Osteocyte (in vitro differentiated cells): ENCODE measurements around the gene TACC2. TPM values are rescaled to one million over a fixed set of nuclear protein-coding genes. Genes with fewer than 3 reads are reported as not detected.
"Not testable (repeated sequence)": the region's sequence is repeated elsewhere in the genome, so short reads cannot be mapped to it uniquely, and the experiment has no call there.

Source experiments
- DNase-seq: peaks from one replicate; pipeline ENCODE4 v3.0.0; 2021; ENCODE audit warnings: mixed read lengths; ENCODE audit not compliant: unreplicated experiment; ENCODE audit errors: extremely low spot score
- H3K27ac Mint-ChIP-seq: one replicate; pipeline ENCODE4 v1.8.0; 2021; ENCODE audit warnings: mild to moderate bottlenecking, mixed read lengths; ENCODE audit not compliant: unreplicated experiment
- H3K27me3 Mint-ChIP-seq: one replicate; pipeline ENCODE4 v1.8.0; 2021; ENCODE audit warnings: mixed read lengths; ENCODE audit not compliant: unreplicated experiment
- H3K36me3 Mint-ChIP-seq: one replicate; pipeline ENCODE4 v1.8.0; 2021; ENCODE audit warnings: mixed read lengths; ENCODE audit not compliant: unreplicated experiment
- H3K4me1 Mint-ChIP-seq: one replicate; pipeline ENCODE4 v1.8.0; 2021; ENCODE audit warnings: mixed read lengths; ENCODE audit not compliant: unreplicated experiment
- H3K4me3 Mint-ChIP-seq: one replicate; pipeline ENCODE4 v1.8.0; 2021; ENCODE audit warnings: mild to moderate bottlenecking, moderate library complexity, mixed read lengths; ENCODE audit not compliant: unreplicated experiment
- H3K9me3 Mint-ChIP-seq: one replicate; pipeline ENCODE4 v1.8.0; 2021; ENCODE audit warnings: mixed read lengths; ENCODE audit not compliant: unreplicated experiment
- total RNA-seq: library from RNA; stranded (reverse); gene quantifications from 2 replicates; pipeline ENCODE4 v1.2.1, GENCODE V29; 2021
- TF ChIP-seq, protein P1 (sequence below): fragments of 200-600 bp; sonication (generic); IDR thresholded peaks from 2 replicates; pipeline ENCODE4 v1.5.0; 2021; ENCODE audit warnings: antibody characterized with exemption, mild to moderate bottlenecking, moderate library complexity

The TACC2 gene
- total RNA-seq, 1 donor from 2014 or later, result 64.2 TPM

DNA sequence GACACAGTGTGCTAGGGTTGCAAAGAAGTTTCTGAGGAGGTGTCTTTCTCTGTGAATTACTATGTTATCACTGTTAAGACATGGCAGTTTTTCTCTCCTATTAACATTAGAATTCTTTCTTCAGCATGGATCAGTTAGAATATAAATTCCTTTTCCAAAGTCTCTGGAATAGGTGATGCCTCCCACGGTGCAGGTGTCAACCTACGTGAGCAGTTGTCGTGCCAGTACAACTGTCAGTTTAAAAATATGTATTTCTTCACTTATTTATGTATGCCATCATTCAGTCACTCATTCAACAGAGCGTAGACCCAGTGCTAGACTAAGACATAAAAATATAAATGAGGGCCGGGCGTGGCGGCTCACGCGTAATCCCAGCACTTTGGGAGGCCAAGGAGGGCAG lies 83.5 kb downstream of the TACC2 start:
- Mint-ChIP-seq H3K36me3 (no peaks in the 10 kb centered on the region), H3K4me3 (no peak overlapping the region)

DNA sequence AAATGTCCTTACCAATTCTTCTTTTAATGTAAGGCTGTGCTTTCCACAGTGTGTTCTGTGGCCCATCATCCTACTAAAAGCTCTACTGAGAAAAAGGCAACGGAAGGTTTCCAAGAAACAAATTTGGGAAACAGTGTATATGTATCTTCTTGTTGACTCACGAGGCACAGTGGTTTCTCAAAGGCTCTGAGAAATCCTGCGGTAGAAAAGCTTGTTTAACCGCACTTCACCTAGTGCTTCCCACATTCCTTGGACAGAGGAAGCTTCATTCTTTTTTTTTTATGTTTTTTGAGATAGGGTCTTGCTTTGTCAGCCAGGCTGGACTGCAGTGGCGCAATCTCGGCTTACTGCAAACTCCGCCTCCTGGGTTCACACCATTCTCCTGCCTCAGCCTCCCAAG lies 84.5 kb downstream of the TACC2 start:
- Mint-ChIP-seq H3K27ac (no peak overlapping the region), H3K4me3 (no peak overlapping the region), H3K27me3 (no peaks in the 10 kb centered on the region), H3K36me3 (no peaks in the 10 kb centered on the region), H3K4me1 (peaks cover 4% of the 10 kb centered on the region), H3K9me3 (no peaks in the 10 kb centered on the region)
- TF ChIP-seq, protein P1, sequence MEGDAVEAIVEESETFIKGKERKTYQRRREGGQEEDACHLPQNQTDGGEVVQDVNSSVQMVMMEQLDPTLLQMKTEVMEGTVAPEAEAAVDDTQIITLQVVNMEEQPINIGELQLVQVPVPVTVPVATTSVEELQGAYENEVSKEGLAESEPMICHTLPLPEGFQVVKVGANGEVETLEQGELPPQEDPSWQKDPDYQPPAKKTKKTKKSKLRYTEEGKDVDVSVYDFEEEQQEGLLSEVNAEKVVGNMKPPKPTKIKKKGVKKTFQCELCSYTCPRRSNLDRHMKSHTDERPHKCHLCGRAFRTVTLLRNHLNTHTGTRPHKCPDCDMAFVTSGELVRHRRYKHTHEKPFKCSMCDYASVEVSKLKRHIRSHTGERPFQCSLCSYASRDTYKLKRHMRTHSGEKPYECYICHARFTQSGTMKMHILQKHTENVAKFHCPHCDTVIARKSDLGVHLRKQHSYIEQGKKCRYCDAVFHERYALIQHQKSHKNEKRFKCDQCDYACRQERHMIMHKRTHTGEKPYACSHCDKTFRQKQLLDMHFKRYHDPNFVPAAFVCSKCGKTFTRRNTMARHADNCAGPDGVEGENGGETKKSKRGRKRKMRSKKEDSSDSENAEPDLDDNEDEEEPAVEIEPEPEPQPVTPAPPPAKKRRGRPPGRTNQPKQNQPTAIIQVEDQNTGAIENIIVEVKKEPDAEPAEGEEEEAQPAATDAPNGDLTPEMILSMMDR, result no peak
- DNase-seq, result no peak

More for the DNA sequence above, 83.5 kb downstream of the TACC2 start:
- no peak for DNase-seq
- Mint-ChIP-seq H3K9me3 (no peaks in the 10 kb centered on the region), H3K27me3 (no peaks in the 10 kb centered on the region), H3K27ac (no peak overlapping the region), H3K4me1 (peaks cover 4% of the 10 kb centered on the region)
- TF ChIP-seq, protein P1, result no peak

DNA sequence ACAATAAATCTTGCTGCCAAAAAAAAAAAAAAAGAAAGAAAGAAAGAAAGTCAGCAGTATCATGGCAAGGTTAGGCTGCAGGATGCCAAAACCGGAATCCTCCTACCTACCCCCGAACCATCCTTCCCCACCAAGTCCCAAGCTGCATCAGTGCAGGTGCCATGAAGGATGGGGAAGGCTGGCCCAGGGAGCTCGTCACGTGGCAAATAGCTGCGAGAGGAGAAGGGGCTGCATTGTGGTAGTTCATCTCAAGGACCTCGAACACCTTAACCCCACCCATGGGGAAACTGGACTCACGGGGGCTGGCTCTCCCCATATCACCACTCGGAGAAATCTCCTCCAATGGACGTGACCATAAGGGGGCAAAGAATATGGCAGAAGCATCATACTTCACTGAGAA lies 86.2 kb downstream of the TACC2 start:
- no peak for DNase-seq
- Mint-ChIP-seq H3K9me3 (no peaks in the 10 kb centered on the region), H3K27me3 (no peaks in the 10 kb centered on the region), H3K36me3 (no peaks in the 10 kb centered on the region), H3K27ac (no peak overlapping the region), H3K4me3 (no peak overlapping the region), H3K4me1 (no peaks in the 10 kb centered on the region)
- TF ChIP-seq, protein P1, result no peak

DNA sequence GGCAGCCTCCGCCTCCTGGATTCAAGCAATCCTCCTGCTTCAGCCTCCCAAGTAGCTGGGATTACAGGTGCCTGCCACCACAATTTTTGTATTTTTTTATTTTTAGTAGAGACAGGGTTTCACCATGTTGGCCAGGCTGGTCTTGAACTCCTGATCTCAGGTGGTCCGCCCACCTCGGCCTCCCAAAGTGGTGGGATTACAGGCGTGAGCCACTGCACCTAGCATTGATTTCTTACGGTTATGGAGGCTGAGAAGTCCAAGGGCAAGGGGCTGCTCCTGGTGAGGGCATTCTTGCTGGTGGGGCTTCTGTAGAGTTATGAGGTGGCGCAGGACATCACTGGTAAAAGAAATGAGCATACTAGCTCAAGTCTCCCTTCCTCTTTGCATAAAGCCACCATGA lies 86.9 kb downstream of the TACC2 start:
- H3K27me3 Mint-ChIP-seq, H3K4me1 Mint-ChIP-seq: not testable (repeated sequence)

DNA sequence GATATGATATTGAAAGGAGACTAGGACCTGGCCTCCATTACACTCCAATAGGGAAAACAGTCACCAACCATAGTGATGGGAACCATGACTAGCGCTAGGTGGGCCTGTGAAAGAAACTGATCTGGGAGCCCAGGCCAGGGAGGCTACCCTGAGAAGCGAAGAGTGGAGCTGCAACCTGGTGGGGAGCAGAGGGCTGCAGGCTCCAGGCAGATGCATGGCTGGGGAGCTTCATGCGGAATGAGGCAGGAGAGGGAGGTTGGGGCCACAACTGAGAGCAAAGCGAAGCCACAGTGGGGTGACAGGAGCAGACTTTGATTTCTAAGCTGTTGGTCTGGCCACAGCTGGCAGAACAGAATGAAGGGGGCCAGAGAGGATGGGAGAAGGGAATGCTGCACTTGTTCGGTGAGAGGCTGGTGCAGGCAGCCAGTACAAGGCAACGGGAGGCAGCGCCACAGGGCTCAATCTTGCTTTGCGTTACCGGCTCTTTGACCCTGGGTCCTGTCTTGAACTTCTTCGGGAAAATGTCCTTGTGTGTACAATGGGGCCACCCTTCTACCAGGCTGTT lies 88.4 kb downstream of the TACC2 start:
- H3K27ac Mint-ChIP-seq, result no peak overlapping the region
- TF ChIP-seq, protein P1, result no peak
- H3K4me3 Mint-ChIP-seq, result no peak overlapping the region
- H3K27me3 Mint-ChIP-seq, result no peaks in the 10 kb centered on the region
- no peaks in the 10 kb centered on the region for H3K4me1 Mint-ChIP-seq
- H3K9me3 Mint-ChIP-seq, result no peaks in the 10 kb centered on the region
- DNase-seq, result no peak
- H3K36me3 Mint-ChIP-seq, result no peaks in the 10 kb centered on the region

More for the DNA sequence above, 86.9 kb downstream of the TACC2 start:
- not testable (repeated sequence) for H3K27ac Mint-ChIP-seq, H3K36me3 Mint-ChIP-seq, H3K9me3 Mint-ChIP-seq, DNase-seq, H3K4me3 Mint-ChIP-seq

DNA sequence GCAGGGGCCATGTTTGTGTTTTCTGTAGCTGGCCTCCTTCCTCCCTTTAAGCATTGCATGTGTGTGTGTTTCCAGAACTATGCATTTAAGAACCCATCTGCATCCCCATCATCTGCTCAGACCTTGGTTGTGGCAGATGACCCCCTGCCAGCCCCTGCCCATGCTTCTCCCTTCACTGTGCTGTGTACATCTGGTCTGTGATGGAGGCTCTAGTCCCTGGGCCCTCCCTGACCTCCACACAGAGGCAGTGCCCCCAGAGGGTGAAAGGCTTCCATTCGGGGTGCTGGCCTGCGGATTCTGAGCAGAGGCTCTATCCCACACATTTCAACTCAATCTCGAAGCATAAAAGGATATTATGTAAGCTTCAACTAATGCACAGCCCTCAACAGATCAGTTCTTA lies 89.4 kb downstream of the TACC2 start:
- DNase-seq, result no peak
- H3K27ac Mint-ChIP-seq, result no peak overlapping the region
- H3K36me3 Mint-ChIP-seq, result no peaks in the 10 kb centered on the region
- no peaks in the 10 kb centered on the region for H3K27me3 Mint-ChIP-seq
- H3K9me3 Mint-ChIP-seq, result no peaks in the 10 kb centered on the region
- TF ChIP-seq, protein P1, result no peak
- no peak overlapping the region for H3K4me3 Mint-ChIP-seq
- no peaks in the 10 kb centered on the region for H3K4me1 Mint-ChIP-seq
